Neutrophil (primary cell): Measurements from ENCODE around the gene CLEC17A.
"Not testable (repeated sequence)": the region's sequence is repeated elsewhere in the genome, so short reads cannot be mapped to it uniquely, and the experiment has no call there.

ENCODE experiments used
- H3K27ac ChIP-seq: fragments of 200-600 bp; sonication (generic); 2 replicates; pipeline ENCODE4 v1.5.1; 2016; ENCODE audit warnings: mild to moderate bottlenecking, moderate library complexity
- H3K27me3 ChIP-seq: fragments of 200-600 bp; sonication (generic); 2 replicates; pipeline ENCODE4 v1.6.0; 2016; ENCODE audit warnings: mild to moderate bottlenecking
- H3K36me3 ChIP-seq: fragments of 200-600 bp; sonication (generic); 2 replicates; pipeline ENCODE4 v1.5.1; 2017
- H3K4me1 ChIP-seq, 2 experiments: fragments of 200-600 bp in 1 of 2; sonication (generic) in 1 of 2; 1 replicate in 1 of 2; 2 replicates in 1 of 2; pipeline versions ENCODE4 v1.5.1 to v1.6.1; 2013 to 2016; ENCODE audit warnings: low read depth in 1 of 2, low read length in 1 of 2, mild to moderate bottlenecking in 1 of 2, moderate library complexity in 1 of 2; ENCODE audit not compliant: control insufficient read depth in 1 of 2, insufficient read depth in 1 of 2
- H3K4me3 ChIP-seq, 2 experiments: fragments of 200-600 bp in 1 of 2; sonication (generic) in 1 of 2; 1 replicate in 1 of 2; 2 replicates in 1 of 2; pipeline ENCODE4 v1.5.1; 2013 to 2016; ENCODE audit warnings: low read depth in 1 of 2, low read length in 1 of 2, mild to moderate bottlenecking in 1 of 2, moderate library complexity in 1 of 2
- H3K9me3 ChIP-seq: fragments of 200-600 bp; sonication (generic); 2 replicates; pipeline ENCODE4 v1.5.1; 2016
- TF ChIP-seq, protein P1 (sequence below): fragments of 200-600 bp; sonication (generic); IDR thresholded peaks from 2 replicates; pipeline ENCODE4 v1.5.1; 2016; ENCODE audit warnings: antibody characterized with exemption

Gene CLEC17A

DNA sequence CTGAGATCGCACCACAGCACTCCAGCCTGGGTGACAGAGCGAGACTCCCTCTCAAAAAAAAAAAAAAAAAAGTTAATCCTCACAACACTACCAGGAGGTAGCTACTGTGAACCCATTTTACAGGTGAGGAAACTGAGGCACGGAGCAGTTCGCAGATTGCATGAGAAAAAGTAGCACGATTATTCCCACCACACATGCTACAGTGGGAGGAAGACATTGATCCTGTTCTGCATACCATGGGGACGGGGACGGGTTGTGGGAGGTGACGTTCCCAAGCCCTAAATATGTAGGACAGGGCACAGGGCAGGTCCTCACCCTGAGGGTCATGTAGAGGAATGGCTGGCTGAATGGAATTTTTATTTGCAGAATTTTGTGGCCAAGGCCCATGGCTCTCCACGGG lies 23.7 kb downstream of the CLEC17A start:
- Histone ChIP-seq H3K4me1 (peaks cover 42 to 47% of the 10 kb centered on the region in 2 experiments), H3K4me3 (no peak overlapping the region), H3K27me3 (no peaks in the 10 kb centered on the region), H3K36me3 (peaks cover 21% of the 10 kb centered on the region), H3K9me3 (no peaks in the 10 kb centered on the region), H3K27ac (no peak overlapping the region)
- TF ChIP-seq, protein P1, sequence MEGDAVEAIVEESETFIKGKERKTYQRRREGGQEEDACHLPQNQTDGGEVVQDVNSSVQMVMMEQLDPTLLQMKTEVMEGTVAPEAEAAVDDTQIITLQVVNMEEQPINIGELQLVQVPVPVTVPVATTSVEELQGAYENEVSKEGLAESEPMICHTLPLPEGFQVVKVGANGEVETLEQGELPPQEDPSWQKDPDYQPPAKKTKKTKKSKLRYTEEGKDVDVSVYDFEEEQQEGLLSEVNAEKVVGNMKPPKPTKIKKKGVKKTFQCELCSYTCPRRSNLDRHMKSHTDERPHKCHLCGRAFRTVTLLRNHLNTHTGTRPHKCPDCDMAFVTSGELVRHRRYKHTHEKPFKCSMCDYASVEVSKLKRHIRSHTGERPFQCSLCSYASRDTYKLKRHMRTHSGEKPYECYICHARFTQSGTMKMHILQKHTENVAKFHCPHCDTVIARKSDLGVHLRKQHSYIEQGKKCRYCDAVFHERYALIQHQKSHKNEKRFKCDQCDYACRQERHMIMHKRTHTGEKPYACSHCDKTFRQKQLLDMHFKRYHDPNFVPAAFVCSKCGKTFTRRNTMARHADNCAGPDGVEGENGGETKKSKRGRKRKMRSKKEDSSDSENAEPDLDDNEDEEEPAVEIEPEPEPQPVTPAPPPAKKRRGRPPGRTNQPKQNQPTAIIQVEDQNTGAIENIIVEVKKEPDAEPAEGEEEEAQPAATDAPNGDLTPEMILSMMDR, result no peak

GRCh38 chr19:14611051-14611450 lies 28.2 kb downstream of the CLEC17A start:
- Histone ChIP-seq H3K27me3 (no peaks in the 10 kb centered on the region), H3K36me3 (peaks cover 37% of the 10 kb centered on the region), H3K4me3 (no peak overlapping the region), H3K4me1 (peaks cover 74 to 79% of the 10 kb centered on the region in 2 experiments), H3K9me3 (no peaks in the 10 kb centered on the region), H3K27ac (peak overlapping the region; percentile 97)
- TF ChIP-seq, protein P1, result no peak

DNA sequence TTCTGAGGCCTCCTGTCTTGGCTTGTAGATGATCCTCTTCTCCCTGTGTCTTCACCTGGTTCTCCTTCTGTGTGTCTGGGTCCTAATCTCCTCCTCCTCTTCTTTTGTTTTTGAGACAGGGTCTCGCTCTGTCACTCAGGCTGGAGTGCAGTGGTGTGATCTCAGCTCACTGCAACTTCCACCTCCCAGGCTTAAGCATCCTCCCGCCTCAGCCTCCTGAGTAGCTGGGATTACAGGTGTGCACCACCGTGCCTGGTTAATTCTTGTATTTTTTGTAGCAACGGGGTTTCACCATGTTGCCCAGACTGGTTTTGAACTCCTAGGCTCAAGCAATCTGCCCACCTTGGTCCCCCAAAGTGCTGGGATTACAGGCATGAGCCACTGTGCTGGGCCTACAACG lies 29.4 kb downstream of the CLEC17A start:
- not testable (repeated sequence) for H3K9me3 ChIP-seq

GRCh38 chr19:14612657-14613056 lies 29.8 kb downstream of the CLEC17A start:
- peaks cover 83 to 85% of the 10 kb centered on the region in 2 experiments for H3K4me1 ChIP-seq
- no peaks in the 10 kb centered on the region for H3K27me3 ChIP-seq
- no peaks in the 10 kb centered on the region for H3K9me3 ChIP-seq
- TF ChIP-seq, protein P1, result no peak
- no peak overlapping the region for H3K4me3 ChIP-seq
- peak overlapping the region; percentile 97 for H3K27ac ChIP-seq
- H3K36me3 ChIP-seq, result peaks cover 45% of the 10 kb centered on the region

More for the DNA sequence above, 29.4 kb downstream of the CLEC17A start:
- Histone ChIP-seq H3K4me1 (peaks cover 80 to 81% of the 10 kb centered on the region in 2 experiments), H3K27ac (peak overlapping the region; percentile 97), H3K36me3 (peaks cover 41% of the 10 kb centered on the region)
- H3K27me3 ChIP-seq, H3K4me3 ChIP-seq: not testable (repeated sequence)

DNA sequence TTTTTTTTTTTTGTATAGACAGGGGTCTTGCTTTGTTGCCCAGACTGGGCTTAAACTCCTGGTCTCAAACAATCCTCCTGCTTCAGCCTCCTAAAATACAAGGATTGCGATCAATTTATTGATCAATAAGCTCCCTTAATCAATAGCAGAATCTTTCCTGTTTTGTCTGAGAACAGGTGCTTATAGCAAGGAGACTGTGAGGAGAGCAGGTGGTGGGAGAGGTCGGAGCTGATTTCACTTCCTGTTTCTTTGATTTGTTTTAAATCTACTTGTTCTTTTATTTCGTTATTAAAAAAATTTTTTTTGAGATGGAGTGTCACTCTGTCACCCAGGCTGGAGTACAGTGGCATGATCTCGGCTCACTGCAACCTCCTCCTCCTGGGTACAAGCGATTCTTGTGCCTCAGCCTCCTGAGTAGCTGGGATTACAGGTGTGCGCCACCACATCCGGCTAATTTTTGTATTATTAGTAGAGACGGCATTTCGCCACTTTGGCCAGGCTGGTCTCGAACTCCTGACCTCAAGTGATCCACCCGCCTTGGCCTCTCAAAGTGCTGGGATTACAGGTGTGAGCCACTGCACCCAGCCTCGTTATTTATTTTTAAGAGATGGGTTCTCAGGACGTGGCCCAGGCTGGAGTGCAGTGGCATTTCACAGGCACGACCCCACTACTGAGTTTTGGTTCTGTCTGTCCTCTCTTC lies 30.7 kb downstream of the CLEC17A start:
- peak overlapping the region in 1 of 2 experiments; percentile 49 for H3K4me3 ChIP-seq
- H3K36me3 ChIP-seq, result peaks cover 54% of the 10 kb centered on the region
- H3K4me1 ChIP-seq, result peaks cover 79% of the 10 kb centered on the region in 2 experiments

GRCh38 chr19:14614099-14614412 lies 31.2 kb downstream of the CLEC17A start:
- H3K4me3 ChIP-seq, result peak overlapping the region in 1 of 2 experiments; percentile 49
- peaks cover 57% of the 10 kb centered on the region for H3K36me3 ChIP-seq
- peak overlapping the region; percentile 97 for H3K27ac ChIP-seq
- H3K27me3 ChIP-seq, result no peaks in the 10 kb centered on the region
- H3K4me1 ChIP-seq, result peaks cover 74 to 76% of the 10 kb centered on the region in 2 experiments
- no peaks in the 10 kb centered on the region for H3K9me3 ChIP-seq
- TF ChIP-seq, protein P1, result peak; percentile 39

More for the DNA sequence above, 30.7 kb downstream of the CLEC17A start:
- H3K27ac ChIP-seq, result peak overlapping the region; percentile 97
- H3K27me3 ChIP-seq, H3K9me3 ChIP-seq: not testable (repeated sequence)
